RWPE2 (cell line): ENCODE data around the gene NINJ2.
"Not testable (repeated sequence)": the region's sequence is repeated elsewhere in the genome, so short reads cannot be mapped to it uniquely, and the experiment has no call there.

Experiments used
- ATAC-seq: fragments of 200-7000 bp; cut with Tn5 transposase; 3 replicates; pipeline ENCODE4 v1.9.1; 2021; ENCODE audit warnings: low read depth
- DNase-seq: peaks from one replicate; pipeline ENCODE4 v3.0.0-alpha.2; 2020; ENCODE audit warnings: low spot score
- H3K27ac ChIP-seq: fragments of 450-650 bp; 2 replicates; pipeline ENCODE4 v1.5.1; 2017; ENCODE audit warnings: mild to moderate bottlenecking; ENCODE audit not compliant: poor library complexity, severe bottlenecking
- H3K27me3 ChIP-seq: fragments of 250-450 bp; sonication (Bioruptor Pico); 2 replicates; pipeline ENCODE4 v1.5.1; 2021; ENCODE audit warnings: mild to moderate bottlenecking, moderate library complexity; ENCODE audit not compliant: insufficient read depth, poor library complexity, severe bottlenecking
- H3K36me3 ChIP-seq: fragments of 250-450 bp; sonication (Bioruptor Pico); 2 replicates; pipeline ENCODE4 v1.5.1; 2020; ENCODE audit warnings: low read depth, mild to moderate bottlenecking, moderate library complexity
- H3K4me1 ChIP-seq: fragments of 250-450 bp; sonication (Bioruptor Pico); 2 replicates; pipeline ENCODE4 v1.5.1; 2021; ENCODE audit warnings: mild to moderate bottlenecking, moderate library complexity; ENCODE audit not compliant: insufficient read depth, poor library complexity, severe bottlenecking
- H3K4me3 ChIP-seq: fragments of 250-450 bp; sonication (Bioruptor Pico); 2 replicates; pipeline ENCODE4 v1.5.1; 2021; ENCODE audit warnings: mild to moderate bottlenecking, moderate library complexity; ENCODE audit not compliant: severe bottlenecking
- H3K9me3 ChIP-seq: fragments of 250-450 bp; sonication (Bioruptor Pico); 2 replicates; pipeline ENCODE4 v1.5.1; 2021; ENCODE audit warnings: mild to moderate bottlenecking, moderate library complexity; ENCODE audit not compliant: severe bottlenecking
- CTCF ChIP-seq: fragments of 450-650 bp; IDR thresholded peaks from one replicate; pipeline ENCODE4 v1.5.1; 2017; ENCODE audit warnings: mild to moderate bottlenecking, moderate library complexity; ENCODE audit not compliant: poor library complexity, severe bottlenecking

The NINJ2 gene

GRCh38 chr12:642633-643474, 20.4 kb downstream of the NINJ2 start:
- H3K4me1 ChIP-seq, result peaks cover 10% of the 10 kb centered on the region
- H3K27ac ChIP-seq, result peak overlapping the region; percentile 53
- no peaks in the 10 kb centered on the region for H3K27me3 ChIP-seq
- peak; percentile 0 for TF ChIP-seq CTCF
- H3K9me3 ChIP-seq, result no peaks in the 10 kb centered on the region
- H3K36me3 ChIP-seq, result no peaks in the 10 kb centered on the region
- peak; percentile 75 for ATAC-seq
- DNase-seq, result no peak
- peak overlapping the region; percentile 41 for H3K4me3 ChIP-seq

- not testable (repeated sequence) for H3K4me3 ChIP-seq, H3K27me3 ChIP-seq, DNase-seq, H3K27ac ChIP-seq, H3K9me3 ChIP-seq, ATAC-seq, H3K36me3 ChIP-seq
- peaks cover 13% of the 10 kb centered on the region for H3K4me1 ChIP-seq
These were observed 21.9 kb downstream of the NINJ2 start for GRCh38 chr12:641321-641720.

GRCh38 chr12:640773-641172, 22.5 kb downstream of the NINJ2 start:
- no peaks in the 10 kb centered on the region for H3K36me3 ChIP-seq
- TF ChIP-seq CTCF, result no peak
- peaks cover 13% of the 10 kb centered on the region for H3K4me1 ChIP-seq
- no peak overlapping the region for H3K27ac ChIP-seq
- ATAC-seq (no peak), DNase-seq (no peak)
- no peaks in the 10 kb centered on the region for H3K27me3 ChIP-seq
- no peak overlapping the region for H3K4me3 ChIP-seq
- no peaks in the 10 kb centered on the region for H3K9me3 ChIP-seq

- no peak overlapping the region for H3K4me3 ChIP-seq
- H3K27me3 ChIP-seq, result no peaks in the 10 kb centered on the region
- no peaks in the 10 kb centered on the region for H3K9me3 ChIP-seq
- no peak for TF ChIP-seq CTCF
- peaks cover 13% of the 10 kb centered on the region for H3K4me1 ChIP-seq
- H3K27ac ChIP-seq, result no peak overlapping the region
- H3K36me3 ChIP-seq, result no peaks in the 10 kb centered on the region
- DNase-seq (no peak), ATAC-seq (no peak)
These were observed 23.3 kb downstream of the NINJ2 start for GRCh38 chr12:639988-640387.

GRCh38 chr12:639566-639965, 23.7 kb downstream of the NINJ2 start:
- ATAC-seq (no peak), DNase-seq (no peak)
- no peaks in the 10 kb centered on the region for H3K27me3 ChIP-seq
- H3K4me1 ChIP-seq, result peaks cover 13% of the 10 kb centered on the region
- no peaks in the 10 kb centered on the region for H3K36me3 ChIP-seq
- H3K9me3 ChIP-seq, result no peaks in the 10 kb centered on the region
- no peak overlapping the region for H3K4me3 ChIP-seq
- TF ChIP-seq CTCF, result no peak
- no peak overlapping the region for H3K27ac ChIP-seq
